GM12878 (cell line): ENCODE measurements around the gene PCNP. TPM values are rescaled to one million over a fixed set of nuclear protein-coding genes. Genes with fewer than 3 reads are reported as not detected.

Source experiments
- ATAC-seq: fragments of 200-7000 bp; cut with Tn5 transposase; 3 replicates; pipeline ENCODE4 v1.9.1; 2020; ENCODE audit warnings: mild to moderate bottlenecking, moderate library complexity
- BruUV-seq: library from RNA; stranded (reverse); fragments of 400-500 nt; replicated peaks from 2 replicates; lab custom pipeline; 2021; lab: Mats Ljungman, UMichigan
- CTCF ChIA-PET: fragments of 300-600 bp; sonication (Branson Sonifier 250); formaldehyde crosslinking; extraction: SDS; loops from one replicate; lab custom pipeline; 2021; ENCODE audit warnings: inconsistent platforms; lab: Yijun Ruan, JAX
- POLR2A ChIA-PET: fragments of 350-600 bp; formaldehyde crosslinking; extraction: SDS; loops from one replicate; lab custom pipeline; 2021; ENCODE audit warnings: inconsistent platforms; lab: Charles Lee
- RAD21 ChIA-PET: fragments of 300-600 bp; sonication (Branson Sonifier 250); formaldehyde crosslinking; loops from one replicate; lab custom pipeline; 2023; ENCODE audit warnings: antibody characterized with exemption; ENCODE audit not compliant: unreplicated experiment; lab: Charles Lee
- SMC1A ChIA-PET: fragments of 300-600 bp; sonication (Branson Sonifier 250); formaldehyde crosslinking; loops from one replicate; lab custom pipeline; 2023; ENCODE audit not compliant: unreplicated experiment, uncharacterized antibody; lab: Charles Lee
- DNase-seq: peaks from one replicate; pipeline ENCODE4 v3.0.0-alpha.2; 2011; ENCODE audit warnings: low read depth, low spot score
- FAIRE-seq: peaks from 3 replicates; lab custom pipeline; 2011; peaks lifted over from hg19 to GRCh38; lab: Jason Lieb, UNC
- H2AFZ ChIP-seq: 2 replicates; pipeline ENCODE4 v1.6.0; 2011; ENCODE audit warnings: low read depth, low read length, control low read depth; ENCODE audit not compliant: control insufficient read depth
- H3K27ac ChIP-seq: 2 replicates; pipeline ENCODE4 v1.5.1; 2011; ENCODE audit warnings: control low read depth; ENCODE audit not compliant: control insufficient read depth, insufficient read depth
- H3K27me3 ChIP-seq, 2 experiments: replicated peaks in 1 of 2; 2 replicates each; pipeline versions ENCODE4 v1.6.0 to v1.6.1; 2011; ENCODE audit warnings: low read length in 1 of 2; ENCODE audit not compliant: control insufficient read depth in 2 of 2, insufficient read depth in 2 of 2
- H3K36me3 ChIP-seq, 2 experiments: 2 replicates each; pipeline ENCODE4 v1.5.1; 2011; ENCODE audit warnings: low read length in 1 of 2; ENCODE audit not compliant: control insufficient read depth in 2 of 2, insufficient read depth in 2 of 2
- H3K4me1 ChIP-seq: 2 replicates; pipeline ENCODE4 v1.6.1; 2011; ENCODE audit warnings: mild to moderate bottlenecking, low read length, moderate library complexity, mixed read lengths; ENCODE audit not compliant: control insufficient read depth, insufficient read depth
- H3K4me2 ChIP-seq: 2 replicates; pipeline ENCODE4 v1.6.0; 2011; ENCODE audit warnings: control low read depth; ENCODE audit not compliant: control insufficient read depth, insufficient read depth
- H3K4me3 ChIP-seq: fragments of 200-600 bp; sonication (generic); 2 replicates; pipeline ENCODE4 v1.5.1; 2016
- H3K79me2 ChIP-seq: 2 replicates; pipeline ENCODE4 v1.6.0; 2011; ENCODE audit warnings: low read length; ENCODE audit not compliant: control insufficient read depth, insufficient read depth
- H3K9ac ChIP-seq: 2 replicates; pipeline ENCODE4 v1.8.0; 2011; ENCODE audit warnings: low read length, control low read depth, mixed read lengths; ENCODE audit not compliant: control insufficient read depth, insufficient read depth
- H3K9me3 ChIP-seq: replicated peaks from 3 replicates; pipeline ENCODE4 v1.5.1; 2011; ENCODE audit warnings: mild to moderate bottlenecking, low read length; ENCODE audit not compliant: control insufficient read depth, insufficient read depth
- H4K20me1 ChIP-seq: 2 replicates; pipeline ENCODE4 v1.6.0; 2011; ENCODE audit not compliant: control insufficient read depth, insufficient read depth
- BRCA1 ChIP-seq: IDR thresholded peaks from 2 replicates; pipeline ENCODE4 v1.6.1; 2011; ENCODE audit warnings: low read depth, low read length, improper control_type of control experiment
- CBFB ChIP-seq: IDR thresholded peaks from 2 replicates; pipeline ENCODE4 v1.6.1; 2016; ENCODE audit warnings: antibody characterized with exemption, low read depth
- CHD1 ChIP-seq: IDR thresholded peaks from 2 replicates; pipeline ENCODE4 v1.6.1; 2012; ENCODE audit warnings: low read depth, low read length, improper control_type of control experiment
- MAX ChIP-seq: IDR thresholded peaks from 2 replicates; pipeline ENCODE4 v1.6.1; 2012; ENCODE audit warnings: low read depth, low read length, improper control_type of control experiment
- NFYA ChIP-seq: IDR thresholded peaks from 2 replicates; pipeline ENCODE4 v1.6.1; 2011; ENCODE audit warnings: low read depth, mild to moderate bottlenecking, low read length, improper control_type of control experiment, borderline replicate concordance
- RELA ChIP-seq: fragments of 450-650 bp; IDR thresholded peaks from 2 replicates; pipeline ENCODE4 v1.8.0; 2014; ENCODE audit warnings: borderline replicate concordance; ENCODE audit not compliant: partially characterized antibody
- REST ChIP-seq: IDR thresholded peaks from 2 replicates; pipeline ENCODE4 v1.6.1; 2012; ENCODE audit warnings: mild to moderate bottlenecking, low read depth, low read length
- SREBF1 ChIP-seq: IDR thresholded peaks from 2 replicates; pipeline ENCODE4 v1.6.1; 2012; ENCODE audit warnings: mild to moderate bottlenecking, low read length
- USF1 ChIP-seq: IDR thresholded peaks from 2 replicates; pipeline ENCODE4 v1.6.1; 2011; ENCODE audit warnings: borderline replicate concordance, low read depth, mild to moderate bottlenecking, moderate library complexity, mixed read lengths, low read length; ENCODE audit not compliant: insufficient read depth; ENCODE audit errors: extremely low read length
- WGBS: methylation state at CpG from one replicate; pipeline ENCODE4 v1.1.6; 2016; ENCODE audit warnings: low lambda C conversion rate; ENCODE audit not compliant: insufficient replicate concordance, insufficient coverage; ENCODE audit errors: missing lambda C conversion rate; 5-methylcytosine and 5-hydroxymethylcytosine counted together
- in situ Hi-C: fragments of 300-500 bp; cut with MboI; formaldehyde crosslinking; loops from 9 replicates; pipeline ENCODE4 v1.14.3; 2018; ENCODE audit warnings: mixed read lengths
- intact Hi-C: fragments of 100-400 bp; cut with micrococcal nuclease; formaldehyde crosslinking; loops from one replicate; pipeline ENCODE4 v1.14.2; 2022; ENCODE audit not compliant: unreplicated experiment
- polyA plus RNA-seq, 11 experiments: library from polyadenylated mRNA; depleted of rRNA in 4 of 11; unstranded in 6 of 11; stranded (reverse) in 5 of 11; fragments of >200 nt; fragmentation: Nextera tagmentation in 4 of 11; fragmentation: Illumina TruSeq in 1 of 11; extraction: Ambion mirVana in 4 of 11; extraction: Trizol in 1 of 11; gene quantifications; 1 replicate in 1 of 11; 2 replicates in 10 of 11; pipeline versions ENCODE4 v1.2.1 to v1.2.3, GENCODE V29; 2011 to 2016; ENCODE audit warnings: inconsistent platforms in 2 of 11, missing spikeins in 2 of 11, low read depth in 1 of 11
- total RNA-seq, 4 experiments: library from RNA; depleted of rRNA in 3 of 4; stranded (reverse); fragments of >200 nt in 3 of 4; fragmentation: Illumina TruSeq in 1 of 4; extraction: Trizol in 1 of 4; gene quantifications; 2 replicates each; pipeline versions ENCODE4 v1.2.1 to v1.2.3, GENCODE V29; 2013 to 2021

Gene PCNP
- total and polyA plus RNA-seq, 10 of the 15 experiments (the other 5 are each of a cell fraction or from before 2014, with no cell fraction given): 49.8 to 179 (median 109) TPM

GRCh38 chr3:101556064-101556463, 17.9 kb upstream of the PCNP start:
- ChIA-PET CTCF (interaction anchor here (0.8 to 1.1 kb wide), 2 partner anchors 18 to 122 kb away, joined by 3 read pairs; partner anchors contain the start of gene PCNP), POLR2A (no interaction called here), SMC1A (no interaction called here), RAD21 (no interaction called here)
- intact Hi-C loops: no loop called here
- H3K79me2 ChIP-seq: no peaks in the 10 kb centered on the region
- H3K4me2 ChIP-seq: no peak overlapping the region
- DNase-seq (no peak), ATAC-seq (no peak), FAIRE-seq (no peak)
- H4K20me1 ChIP-seq: no peaks in the 10 kb centered on the region
- no peak overlapping the region for H3K4me3 ChIP-seq
- no peak overlapping the region for H3K9ac ChIP-seq
- 14% methylated on average over 2 of the region's 3 CpGs for WGBS
- no TSS peak for BruUV-seq
- no peaks in the 10 kb centered on the region for H3K4me1 ChIP-seq
- in situ Hi-C loops: no loop called here
- H3K36me3 ChIP-seq: no peaks in the 10 kb centered on the region
- TF ChIP-seq SREBF1 (no peak), NFYA (no peak), BRCA1 (no peak), RELA (no peak), CBFB (no peak), MAX (no peak), USF1 (no peak), REST (no peak), CHD1 (no peak)
- no peak overlapping the region for H2AFZ ChIP-seq
- H3K27me3 ChIP-seq: no peaks in the 10 kb centered on the region
- no peaks in the 10 kb centered on the region for H3K9me3 ChIP-seq
- no peak overlapping the region for H3K27ac ChIP-seq
